TTC549 (cell line): ENCODE results near the gene ZNF445.
"Not testable (repeated sequence)": the region's sequence is repeated elsewhere in the genome, so short reads cannot be mapped to it uniquely, and the experiment has no call there.

Experiments used
- FAIRE-seq: peaks from 2 replicates; lab custom pipeline; 2012; peaks lifted over from hg19 to GRCh38; lab: Jason Lieb, UNC

ZNF445 gene

DNA sequence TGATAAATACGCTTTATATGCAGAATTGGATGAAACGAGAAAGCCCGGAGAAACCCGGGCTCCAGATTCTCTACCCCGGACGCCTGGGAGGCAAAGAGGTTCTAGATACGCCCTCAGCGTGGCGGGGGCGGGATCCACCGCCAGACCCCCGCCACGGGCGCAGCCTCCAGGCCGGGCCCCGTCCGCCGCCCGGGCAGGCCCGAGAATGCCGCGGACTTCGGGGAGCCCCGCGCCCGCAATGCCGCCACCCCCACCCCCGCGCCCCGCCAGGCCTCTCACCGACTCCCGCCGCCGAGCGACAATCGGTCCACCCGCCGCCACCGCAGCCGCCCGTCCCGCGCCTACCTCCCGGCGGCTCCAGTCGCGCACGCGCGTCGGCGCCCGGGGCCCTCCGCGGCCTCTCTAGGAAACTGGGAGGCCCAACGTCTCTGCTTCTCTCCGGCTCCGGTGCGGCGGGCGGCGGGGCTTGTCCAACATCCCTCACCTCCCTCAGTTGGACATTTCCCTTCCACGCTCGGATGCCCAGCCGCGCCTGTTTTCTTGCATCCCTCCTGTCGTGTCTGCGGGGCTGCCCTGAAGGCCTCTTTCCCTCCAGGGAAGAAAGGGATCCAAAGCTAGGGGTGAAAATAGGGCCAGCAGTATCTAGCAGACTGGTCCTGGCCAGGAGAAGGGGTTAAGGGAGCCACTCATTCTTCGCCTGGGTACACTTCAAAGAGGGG is at the start of gene ZNF445:
Gene ZNF445 (minus strand): TSS at position 359 of the 719 bp plus-strand sequence. CDS start 22,121 bp downstream, outside the sequence.
- no peak for FAIRE-seq

DNA sequence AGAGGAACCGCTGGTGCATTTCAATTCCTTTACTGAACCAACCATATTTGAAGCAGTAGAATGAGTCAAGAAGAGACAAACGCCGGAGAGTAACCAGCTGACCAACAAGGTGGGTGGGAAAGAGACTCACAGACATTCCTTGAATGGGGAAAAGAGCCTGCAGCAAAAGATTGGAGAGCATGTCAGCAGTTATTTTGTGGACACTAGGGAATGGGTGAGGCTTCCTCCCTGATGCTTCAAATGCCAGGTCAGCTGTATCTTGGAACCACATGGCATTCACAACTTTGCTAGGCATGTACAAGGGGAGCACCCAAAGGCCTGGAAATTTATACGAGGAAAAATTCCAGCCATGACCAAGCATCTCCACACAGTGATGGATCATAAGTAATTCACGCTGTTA is 47.6 kb upstream of the ZNF445 start:
- FAIRE-seq = no peak

DNA sequence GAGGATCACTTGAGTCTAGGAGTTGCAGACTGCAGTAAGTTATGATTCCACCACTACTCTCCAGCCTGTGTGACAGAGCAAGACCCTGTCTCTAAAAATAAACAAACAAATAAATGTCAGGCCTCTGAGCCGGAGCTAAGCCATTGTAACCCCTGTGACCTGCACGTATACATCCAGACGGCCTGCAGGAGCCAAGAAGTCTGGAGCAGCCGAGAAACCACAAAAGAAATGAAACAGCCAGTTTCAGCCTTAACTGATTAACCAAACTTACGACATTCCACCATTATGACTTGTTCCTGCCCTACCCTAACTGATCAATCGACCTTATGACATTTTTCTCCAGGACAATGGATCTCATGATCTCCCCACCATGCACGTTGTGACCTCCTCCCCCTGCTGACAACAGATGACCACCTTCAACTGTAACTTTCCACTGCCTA is 45.0 kb upstream of the ZNF445 start:
- FAIRE-seq = no peak

DNA sequence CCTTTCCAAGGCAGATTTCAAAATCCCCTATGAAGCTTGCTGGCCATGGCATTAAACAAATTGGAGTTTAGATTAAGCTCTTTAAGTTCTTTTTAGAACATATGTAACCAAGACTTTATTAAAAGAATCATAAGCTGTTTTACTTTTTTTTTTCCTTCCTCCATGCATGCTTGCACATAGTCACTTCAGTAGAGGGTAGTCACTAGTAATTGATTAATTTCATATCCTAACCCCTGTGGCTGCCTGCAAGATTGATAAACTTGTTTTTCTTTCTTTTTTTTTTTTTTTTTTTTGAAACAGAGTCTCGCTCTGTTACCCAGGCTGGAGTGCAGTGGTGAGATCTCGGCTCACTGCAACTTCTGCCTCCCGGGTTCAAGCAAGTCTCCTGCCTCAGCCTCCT is 44.3 kb upstream of the ZNF445 start:
- no peak for FAIRE-seq

DNA sequence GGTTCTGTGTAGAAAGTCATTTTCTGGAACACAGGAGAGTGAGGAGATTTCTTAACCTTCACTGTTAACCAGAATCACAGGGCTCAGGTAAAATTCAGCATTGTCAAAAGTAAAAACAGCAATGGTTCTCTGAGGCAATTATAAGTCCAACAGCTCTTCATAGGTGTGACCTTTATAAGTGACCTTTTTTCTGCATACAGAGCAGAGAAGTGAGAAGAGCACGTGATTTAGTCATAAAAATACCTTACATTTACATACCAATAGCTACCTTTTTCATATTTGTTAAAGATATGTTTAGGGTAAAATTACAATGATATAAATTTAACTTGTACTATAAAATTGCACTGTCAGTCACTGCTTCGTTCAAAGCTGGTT is 41.3 kb upstream of the ZNF445 start:
- FAIRE-seq = no peak

DNA sequence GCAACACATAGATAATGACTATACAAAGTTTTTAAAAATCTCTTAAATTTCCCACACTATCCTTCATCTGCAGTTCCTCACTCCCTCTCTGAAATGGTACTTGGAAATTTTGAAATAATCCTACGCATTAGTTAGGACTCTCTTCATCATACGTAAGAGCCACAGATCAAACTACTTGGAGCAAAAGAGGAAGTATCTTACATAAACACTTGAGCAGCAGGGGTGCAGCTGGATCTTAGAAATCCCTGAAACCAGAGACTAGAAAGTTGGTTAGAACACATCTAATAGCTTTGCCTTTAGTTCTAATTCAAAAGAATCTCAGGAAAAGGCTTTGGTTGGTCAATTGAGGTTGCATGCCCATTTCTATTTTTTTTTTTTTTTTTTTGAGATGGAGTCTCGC is 38.8 kb upstream of the ZNF445 start:
- FAIRE-seq = no peak

DNA sequence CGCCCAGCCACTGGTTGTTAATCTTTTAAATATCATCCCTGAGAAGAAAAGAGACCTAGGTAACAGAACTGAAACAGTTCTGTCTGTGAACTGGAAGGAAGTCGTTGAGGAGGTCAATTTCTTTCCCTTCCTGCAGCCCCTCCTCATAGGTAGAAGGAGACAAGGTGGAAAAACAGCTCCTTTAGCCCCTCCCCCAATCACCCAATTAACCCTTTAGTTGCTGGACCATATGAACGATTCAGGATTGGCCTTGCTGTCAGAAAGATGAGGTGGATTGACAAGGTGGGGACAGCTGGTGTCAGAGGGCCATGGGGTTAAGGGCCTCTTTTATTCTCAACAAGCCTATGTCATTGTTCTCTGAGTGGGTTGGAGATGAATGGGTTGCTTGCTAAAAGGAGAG is 36.0 kb upstream of the ZNF445 start:
- no peak for FAIRE-seq

DNA sequence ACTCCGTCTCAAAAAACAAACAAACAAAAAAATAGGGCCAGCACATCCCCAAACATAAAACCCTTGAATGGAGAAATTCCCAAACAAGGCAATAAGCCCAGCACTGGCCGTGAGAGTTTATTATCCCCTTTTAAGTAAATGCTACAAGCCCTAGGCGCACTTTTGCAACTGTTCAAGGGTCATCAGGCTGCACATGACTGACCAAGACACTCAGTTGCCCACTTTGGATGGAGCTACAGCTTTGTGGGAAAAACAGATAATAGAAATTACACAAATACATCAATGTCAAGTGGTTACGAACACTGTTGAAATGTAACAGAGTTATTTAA is 33.7 kb upstream of the ZNF445 start:
- no peak for FAIRE-seq

DNA sequence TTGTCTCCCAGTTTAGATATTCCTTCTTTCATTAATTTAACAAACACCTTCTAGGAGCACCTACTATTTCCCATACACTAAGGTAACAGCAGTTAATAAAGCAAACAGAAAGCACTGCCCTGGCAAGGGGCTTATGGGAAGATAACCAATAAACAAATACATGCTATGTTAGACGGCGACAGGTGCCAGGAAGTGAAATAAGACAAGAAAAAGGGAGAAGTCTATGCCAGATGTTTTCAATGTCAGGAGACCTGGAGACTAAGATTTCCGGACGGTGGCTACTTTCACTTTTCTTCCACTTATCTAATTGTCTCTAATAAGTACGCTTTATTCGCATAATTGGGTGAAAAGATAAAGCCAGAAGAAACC is 32.5 kb upstream of the ZNF445 start:
- FAIRE-seq = no peak

DNA sequence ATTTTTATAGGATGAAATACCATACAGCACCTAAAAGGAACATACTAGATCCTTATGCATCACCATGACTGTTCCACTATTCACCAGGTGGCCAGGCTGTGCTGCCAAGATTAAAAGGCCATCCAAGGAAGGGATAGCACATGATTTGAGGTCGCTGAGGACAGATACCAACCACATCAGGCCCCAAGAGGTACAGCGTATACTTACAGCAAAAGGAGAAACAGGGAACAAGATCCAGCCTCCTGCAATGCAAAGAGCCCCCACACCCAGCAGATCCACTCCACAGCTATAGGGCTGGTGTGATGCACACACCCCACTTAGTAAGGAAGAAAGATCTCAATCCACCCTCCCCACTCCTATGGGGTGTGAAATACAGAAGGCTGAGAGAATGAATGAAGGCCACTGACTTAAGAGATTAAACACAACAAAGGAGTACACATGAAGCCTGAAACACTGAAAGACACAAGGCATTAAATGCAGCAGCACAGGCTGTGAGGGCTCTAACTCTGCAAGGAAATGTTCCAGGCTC is 32.0 kb upstream of the ZNF445 start:
- FAIRE-seq = no peak

DNA sequence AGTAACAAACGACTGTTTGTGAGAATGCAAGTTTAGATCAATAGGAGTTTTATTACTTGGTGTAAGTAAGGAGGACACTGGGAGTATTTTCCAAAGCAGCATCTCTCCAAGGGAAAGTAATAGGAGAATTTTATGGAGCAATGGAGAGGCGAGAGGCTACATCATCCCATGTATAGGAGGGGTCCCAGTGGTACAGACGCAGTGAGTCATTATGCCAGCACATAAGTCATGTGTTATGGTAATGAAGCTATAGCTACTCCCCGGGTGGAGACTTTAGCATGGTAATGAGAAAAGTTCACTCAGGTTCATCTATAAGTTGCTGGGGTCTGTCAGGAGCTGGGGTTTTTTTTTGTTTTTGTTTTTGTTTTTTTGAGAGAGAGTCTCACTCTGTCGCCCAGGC is 29.5 kb upstream of the ZNF445 start:
- no peak for FAIRE-seq

DNA sequence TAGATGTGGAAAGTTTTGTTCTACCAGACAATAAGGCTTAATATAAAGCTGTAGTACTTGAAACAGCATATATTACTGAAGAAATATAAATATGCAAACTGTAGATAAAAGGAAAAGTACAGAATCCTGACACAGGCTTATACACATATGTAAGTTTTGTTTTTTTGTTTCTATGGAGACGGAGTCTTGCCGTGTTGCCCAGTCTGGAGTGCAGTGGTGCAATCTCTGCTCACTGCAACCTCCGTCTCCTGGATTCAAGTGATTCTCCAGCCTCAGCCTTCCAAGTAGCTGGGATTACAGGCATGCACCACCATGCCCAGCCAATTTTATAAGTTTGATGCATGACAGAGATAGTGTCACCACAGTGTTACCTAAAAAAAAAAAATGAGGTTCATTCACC is 29.1 kb upstream of the ZNF445 start:
- FAIRE-seq = no peak

DNA sequence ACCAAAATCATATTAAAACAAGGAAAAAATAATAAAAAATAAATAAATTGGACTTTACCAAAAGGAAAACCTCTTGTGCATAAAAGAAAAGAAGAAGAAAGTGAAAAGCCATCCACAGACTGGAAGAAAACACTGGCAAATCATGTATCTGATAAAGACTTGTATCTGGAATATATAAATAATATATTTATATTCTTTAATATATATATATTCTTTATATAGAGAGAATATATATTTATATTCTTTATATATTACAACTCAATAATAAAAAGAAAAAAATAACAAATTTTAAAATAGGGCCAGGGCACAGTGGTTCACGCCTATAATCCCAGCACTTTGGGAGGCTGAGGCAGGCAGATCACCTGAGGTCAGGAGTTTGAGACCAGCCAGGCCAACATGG is 27.1 kb upstream of the ZNF445 start:
- no peak for FAIRE-seq

DNA sequence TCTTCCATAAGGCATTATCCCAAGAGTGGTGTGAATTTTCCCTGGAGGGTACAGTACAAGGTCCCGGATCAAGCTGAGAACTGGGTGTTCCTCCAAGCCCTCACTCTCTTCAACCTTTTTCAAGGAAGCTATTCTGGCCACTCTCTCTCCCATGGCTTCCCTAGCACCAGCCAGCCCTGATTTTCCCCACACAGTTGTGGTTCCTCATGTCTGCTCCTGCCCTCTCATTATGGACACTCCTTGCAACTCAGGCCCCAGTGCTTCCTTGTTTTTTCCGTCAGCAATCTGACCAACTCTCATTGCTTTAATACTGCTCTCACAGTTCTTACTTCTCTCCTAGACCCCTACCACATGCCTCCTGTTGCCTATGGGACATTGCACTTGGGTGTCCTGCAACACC is 25.7 kb upstream of the ZNF445 start:
- not testable (repeated sequence) for FAIRE-seq

DNA sequence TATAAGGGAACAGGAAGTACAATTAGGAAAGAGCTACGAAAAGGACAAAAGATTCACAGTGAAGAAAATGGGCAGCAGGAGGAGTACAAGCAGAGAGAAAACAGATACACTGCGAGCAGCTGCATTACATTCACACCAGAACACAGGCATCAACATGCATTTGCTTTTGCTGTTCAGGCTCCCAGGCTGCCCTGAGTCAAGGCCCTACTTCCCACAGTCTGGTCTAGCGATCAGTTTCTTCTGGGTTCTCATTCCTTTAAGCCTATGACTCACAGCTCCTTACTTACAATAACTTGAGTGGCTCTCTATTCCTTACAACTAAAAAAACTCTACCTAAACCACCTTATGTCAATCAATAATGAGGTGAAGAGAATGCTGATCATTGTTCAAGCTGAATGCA is 24.5 kb upstream of the ZNF445 start:
- no peak for FAIRE-seq

DNA sequence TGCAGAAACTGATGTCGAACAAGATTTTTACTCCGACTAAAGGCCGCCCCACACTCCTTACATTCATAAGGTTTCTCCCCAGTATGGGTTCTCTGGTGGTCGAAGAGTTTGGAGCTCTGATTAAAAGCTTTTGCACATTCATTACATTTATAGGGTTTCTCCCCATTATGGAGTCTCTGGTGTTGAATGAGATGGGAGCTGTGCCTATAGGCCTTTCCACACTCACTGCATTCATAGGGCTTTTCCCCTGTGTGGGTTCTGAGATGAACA is 22.4 kb upstream of the ZNF445 start:
- FAIRE-seq = not testable (repeated sequence)

DNA sequence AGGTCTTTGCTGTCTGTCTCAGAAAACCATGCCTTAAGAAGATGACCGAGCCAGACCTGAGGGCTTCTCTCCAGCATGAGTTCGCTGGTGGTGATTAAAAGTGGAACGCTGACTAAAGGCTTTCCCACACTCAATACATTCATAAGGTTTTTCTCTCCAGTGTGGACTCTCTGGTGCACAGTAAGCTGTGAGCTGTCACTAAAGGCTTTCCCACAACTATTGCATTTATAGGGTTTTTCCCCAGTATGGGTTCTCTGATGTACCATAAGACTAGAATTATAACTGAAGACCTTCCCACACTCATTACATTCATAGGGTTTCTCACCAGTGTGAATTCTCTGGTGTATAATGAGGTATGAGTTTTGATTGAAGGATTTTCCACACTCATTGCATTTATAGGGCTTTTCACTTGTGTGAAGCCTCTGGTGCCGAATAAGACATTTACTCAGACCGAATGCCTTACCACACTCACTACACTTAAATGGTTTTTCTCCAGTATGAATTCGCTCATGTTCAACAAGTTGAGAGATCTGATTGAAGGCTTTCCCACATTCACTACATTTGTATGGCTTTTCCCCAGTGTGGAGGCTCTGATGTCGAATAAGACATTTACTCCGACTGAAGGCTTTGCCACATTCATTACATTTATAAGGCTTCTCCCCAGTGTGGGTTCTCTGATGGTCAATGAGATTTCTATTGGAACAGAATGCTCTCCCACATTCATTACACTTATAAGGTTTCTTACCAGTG is 21.9 kb upstream of the ZNF445 start:
- FAIRE-seq = no peak

DNA sequence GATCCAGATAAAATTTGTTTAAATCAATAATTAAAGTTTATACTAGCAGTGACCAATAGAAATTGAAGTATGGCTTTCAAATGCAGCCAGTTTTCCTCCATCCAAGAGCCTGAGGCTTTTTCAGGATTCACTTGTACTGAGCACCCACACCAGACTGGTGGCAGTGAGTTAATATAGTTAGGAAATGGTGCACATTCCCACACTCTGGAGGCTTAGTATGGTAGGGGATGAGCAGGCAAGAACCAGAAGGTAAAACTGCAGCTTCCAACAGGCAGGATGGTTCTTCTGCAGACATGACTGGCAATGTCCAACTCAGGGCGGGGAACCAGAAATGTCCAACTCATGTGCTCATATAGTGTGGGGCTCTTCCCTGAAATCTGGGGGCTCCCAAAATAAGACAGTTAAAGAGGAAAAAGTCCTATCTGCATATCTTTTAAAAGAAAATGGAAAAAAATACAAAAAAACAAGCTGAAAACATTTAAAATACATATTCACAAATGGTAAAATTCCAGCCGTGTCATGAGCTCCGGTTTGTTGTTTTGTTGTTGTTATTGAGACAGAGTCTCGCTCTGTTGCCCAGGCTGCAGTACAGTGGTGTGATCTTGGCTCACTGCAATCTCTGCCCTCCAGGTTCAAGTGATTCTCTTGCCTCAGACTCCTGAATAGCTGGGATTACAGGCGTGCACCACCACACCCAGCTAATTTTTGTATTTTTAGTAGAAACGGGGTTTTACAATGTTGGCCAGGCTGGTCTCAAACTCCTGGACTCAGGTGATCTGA is 18.4 kb upstream of the ZNF445 start:
- no peak for FAIRE-seq

DNA sequence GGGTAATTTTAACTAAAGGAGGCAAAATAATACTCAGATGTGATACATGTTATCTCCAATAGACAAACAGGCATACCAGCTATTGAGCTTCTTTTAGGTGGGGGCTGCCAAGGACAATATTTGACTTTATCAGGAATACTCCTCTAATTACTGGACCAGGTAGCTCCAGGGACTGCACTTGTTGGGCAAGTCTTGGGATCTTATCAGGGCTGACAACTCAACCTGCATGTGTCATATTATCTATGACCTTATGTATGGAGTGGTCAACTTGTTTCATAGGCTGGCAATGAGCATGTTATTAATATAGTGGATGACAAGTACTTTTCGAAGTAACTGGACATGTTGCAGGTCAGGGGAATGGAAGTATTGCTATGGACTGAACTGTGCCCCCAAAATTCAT is 15.0 kb upstream of the ZNF445 start:
- FAIRE-seq = no peak

DNA sequence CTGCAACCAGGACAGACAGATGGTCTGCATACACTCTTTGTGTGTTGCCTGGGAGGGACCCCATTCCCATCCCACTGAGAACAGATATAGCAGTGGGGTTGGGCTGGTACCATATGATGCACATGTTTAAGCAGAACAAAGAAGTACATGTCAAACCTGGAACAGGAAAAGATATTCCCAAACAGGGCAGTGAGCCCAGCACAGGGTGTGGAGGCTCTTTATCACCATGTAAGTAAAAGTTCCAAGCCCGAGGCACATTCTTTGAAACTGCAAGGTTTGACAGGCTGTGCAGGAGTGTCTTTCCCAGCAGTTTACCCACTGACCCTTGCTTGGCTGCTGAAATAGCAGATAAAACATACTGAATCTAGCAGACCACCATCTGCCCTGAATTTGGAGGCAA is 5.3 kb upstream of the ZNF445 start:
- FAIRE-seq = no peak

DNA sequence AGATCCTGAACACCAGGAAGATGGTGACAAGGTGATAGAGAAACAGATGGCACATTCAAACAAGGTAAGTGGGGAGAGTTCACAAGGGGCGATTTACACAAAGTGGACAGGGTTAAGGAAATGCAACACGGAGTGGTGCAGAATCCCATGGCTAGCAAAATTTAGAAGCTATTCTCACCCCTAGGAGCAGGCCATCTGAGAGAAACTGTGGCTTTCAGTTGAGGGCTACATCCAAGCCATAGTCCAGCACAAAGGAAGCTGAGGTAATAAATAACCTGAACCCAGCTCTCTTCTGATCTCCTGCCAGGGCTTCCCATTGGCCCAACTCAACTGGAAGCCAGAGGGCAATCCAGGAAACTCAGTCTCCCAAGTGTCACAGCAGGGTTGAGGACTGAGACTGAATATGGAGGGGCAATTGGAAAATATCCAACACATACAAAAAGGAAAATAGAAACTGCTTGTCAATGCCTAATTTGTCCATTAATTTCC is 1.2 kb upstream of the ZNF445 start:
- FAIRE-seq = no peak

DNA sequence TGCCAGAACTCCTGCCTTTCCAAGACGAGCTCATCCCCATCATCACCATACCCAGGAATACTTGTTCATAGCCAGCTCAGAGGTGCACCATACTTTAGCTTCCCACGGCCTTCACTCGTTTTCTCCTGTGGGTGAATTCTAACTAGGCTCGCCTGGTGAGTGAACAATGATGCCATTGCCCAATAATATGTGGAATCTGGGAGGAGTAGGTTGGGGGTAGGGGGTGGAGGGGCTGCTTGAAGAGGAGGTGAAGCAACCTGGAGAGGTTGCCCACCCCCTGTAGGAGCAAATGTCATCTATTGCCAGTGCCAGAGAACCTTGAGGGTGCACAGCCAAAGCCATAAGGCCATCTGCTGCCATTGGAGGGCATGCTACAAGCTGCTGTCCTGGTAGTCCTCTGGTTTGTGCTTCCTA is 592 bp upstream of the ZNF445 start:
- no peak for FAIRE-seq

DNA sequence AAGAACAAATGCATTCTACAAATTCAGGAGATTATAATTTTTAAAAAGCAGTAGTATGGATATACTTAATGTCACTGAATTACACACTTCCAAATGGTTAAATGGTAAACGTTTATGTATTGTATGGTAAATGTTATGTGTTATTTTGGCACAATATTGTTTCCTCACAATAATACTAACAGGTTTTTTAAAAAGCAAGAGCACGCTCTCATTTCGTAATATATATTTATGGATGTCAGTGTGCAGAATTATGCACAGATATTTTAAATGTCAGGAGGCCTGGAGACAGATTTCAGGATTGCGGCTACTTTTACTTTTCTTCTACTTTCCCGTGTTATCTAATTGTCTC is 533 bp downstream of the ZNF445 start:
- FAIRE-seq = no peak
